GM18502 (cell line): Measurements from ENCODE around the gene CACNA1F.

Source experiments
- ATAC-seq: cut with Tn5 transposase; IDR thresholded peaks from one replicate; pipeline ENCODE4 v1.9.1; 2021; ENCODE audit warnings: mild to moderate bottlenecking; ENCODE audit not compliant: unreplicated experiment, poor library complexity

The CACNA1F gene

GRCh38 chrX:49257846-49258748 is 25.0 kb upstream of the CACNA1F start:
- ATAC-seq = no peak

DNA sequence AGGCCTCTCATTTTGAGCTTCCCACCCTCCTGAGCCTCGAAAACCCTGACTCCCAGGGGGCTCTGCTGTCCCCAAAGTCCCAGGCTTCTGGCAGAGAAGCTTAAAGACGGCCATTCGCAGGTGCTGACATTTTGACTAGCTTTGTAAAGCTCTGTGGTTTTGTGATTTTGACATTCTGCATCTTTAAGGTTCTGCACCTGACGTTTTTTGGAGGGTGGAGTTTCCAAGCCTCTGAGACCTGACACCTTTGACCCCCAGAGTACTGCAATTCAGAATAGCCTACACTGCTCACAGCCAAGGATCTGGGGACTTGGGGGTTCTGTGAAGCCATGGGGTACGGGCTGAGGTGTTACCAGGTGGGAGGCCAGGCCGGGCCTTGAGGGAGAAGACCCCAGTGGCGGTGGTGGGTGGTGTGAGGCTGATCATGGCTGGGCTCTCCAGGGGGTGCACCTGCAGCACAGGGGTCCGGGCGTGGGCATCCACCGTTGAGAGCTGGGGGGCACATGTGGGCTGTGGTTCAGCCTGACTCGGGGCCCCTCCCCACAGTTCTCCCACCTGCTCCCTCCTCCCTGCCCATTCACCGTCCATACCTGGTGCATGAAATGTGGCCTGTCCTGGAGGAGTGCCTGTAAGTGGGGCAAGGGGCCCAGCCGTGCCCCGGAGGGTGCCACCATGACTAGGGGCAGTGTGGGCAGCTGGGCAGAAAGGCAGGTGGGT is 24.1 kb upstream of the CACNA1F start:
- ATAC-seq = no peak

GRCh38 chrX:49256268-49256995 is 23.3 kb upstream of the CACNA1F start:
- no peak for ATAC-seq

- no peak for ATAC-seq
These were observed 21.5 kb upstream of the CACNA1F start for GRCh38 chrX:49254639-49255038.

GRCh38 chrX:49251325-49251724 is 18.2 kb upstream of the CACNA1F start:
- no peak for ATAC-seq

DNA sequence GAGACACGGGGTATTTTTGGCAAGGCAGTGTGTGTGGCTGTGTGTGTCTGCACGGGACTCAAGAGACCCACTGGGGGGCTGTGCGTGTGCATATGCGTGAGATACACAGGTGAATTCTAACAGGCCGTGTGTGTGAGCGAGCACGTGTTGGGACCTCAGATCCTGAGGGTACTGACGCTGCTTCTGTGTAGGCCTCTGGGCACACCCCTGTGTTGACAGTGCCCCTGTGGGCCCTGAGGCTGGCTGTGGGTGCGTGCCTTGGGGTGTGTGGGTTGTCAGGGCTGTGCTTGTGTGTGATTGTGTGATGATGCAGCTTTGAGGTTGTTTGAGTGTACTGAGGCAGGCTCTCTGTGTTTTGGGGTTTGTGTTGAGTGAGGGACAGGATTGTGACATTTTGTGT is 17.4 kb upstream of the CACNA1F start:
- ATAC-seq = no peak

- no peak for ATAC-seq
These were observed 16.9 kb upstream of the CACNA1F start for GRCh38 chrX:49250066-49250465.

- ATAC-seq = no peak
These were observed 16.5 kb upstream of the CACNA1F start for GRCh38 chrX:49249616-49250015.

- no peak for ATAC-seq
These were observed 15.9 kb upstream of the CACNA1F start for GRCh38 chrX:49249071-49249470.

- ATAC-seq = no peak
These were observed 15.0 kb upstream of the CACNA1F start for GRCh38 chrX:49247916-49248811.

DNA sequence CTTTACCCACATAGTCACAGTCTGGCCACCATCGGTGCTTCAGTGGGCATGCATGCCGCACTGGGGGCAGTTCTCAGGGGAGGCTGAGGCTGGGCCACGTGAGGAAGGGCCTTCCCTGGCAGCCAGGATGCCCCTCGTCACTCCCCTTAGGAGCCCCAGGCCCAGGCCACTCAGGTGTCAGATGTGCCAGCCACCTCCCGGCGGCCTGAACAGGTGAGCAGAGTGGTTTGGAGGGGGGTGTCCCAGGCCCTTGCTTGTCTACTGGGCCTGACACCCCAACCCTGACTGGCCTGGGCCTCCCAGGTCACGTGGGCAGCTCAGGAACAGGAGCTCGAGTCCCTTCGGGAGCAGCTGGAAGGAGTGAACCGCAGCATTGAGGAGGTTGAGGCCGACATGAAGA is 14.2 kb upstream of the CACNA1F start:
- ATAC-seq = no peak

DNA sequence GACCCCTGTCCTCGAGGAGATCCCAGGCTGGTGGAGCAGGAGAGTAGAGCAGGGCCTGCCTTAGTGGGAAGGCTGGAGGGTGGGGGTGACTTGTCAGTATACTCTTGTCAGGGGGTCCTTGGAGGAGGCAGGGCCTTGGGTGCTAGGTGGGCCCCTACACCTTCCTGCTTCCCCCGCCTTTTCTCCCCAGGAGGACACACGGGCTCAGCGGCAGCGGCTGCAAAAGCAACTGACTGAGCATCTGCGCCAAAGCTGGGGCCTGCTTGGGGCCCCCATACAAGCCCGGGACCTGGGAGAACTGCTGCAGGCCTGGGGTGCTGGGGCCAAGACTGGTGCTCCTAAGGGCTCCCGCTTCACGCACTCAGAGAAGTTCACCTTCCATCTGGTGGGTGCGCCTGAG is 13.4 kb upstream of the CACNA1F start:
- ATAC-seq = no peak

- ATAC-seq = no peak
These were observed 11.1 kb upstream of the CACNA1F start for GRCh38 chrX:49244207-49244606.

- no peak for ATAC-seq
These were observed 10.0 kb upstream of the CACNA1F start for GRCh38 chrX:49243166-49243565.

- no peak for ATAC-seq
These were observed 9.5 kb upstream of the CACNA1F start for GRCh38 chrX:49242545-49243066.

- ATAC-seq = no peak
These were observed 5.6 kb upstream of the CACNA1F start for GRCh38 chrX:49238735-49239134.

DNA sequence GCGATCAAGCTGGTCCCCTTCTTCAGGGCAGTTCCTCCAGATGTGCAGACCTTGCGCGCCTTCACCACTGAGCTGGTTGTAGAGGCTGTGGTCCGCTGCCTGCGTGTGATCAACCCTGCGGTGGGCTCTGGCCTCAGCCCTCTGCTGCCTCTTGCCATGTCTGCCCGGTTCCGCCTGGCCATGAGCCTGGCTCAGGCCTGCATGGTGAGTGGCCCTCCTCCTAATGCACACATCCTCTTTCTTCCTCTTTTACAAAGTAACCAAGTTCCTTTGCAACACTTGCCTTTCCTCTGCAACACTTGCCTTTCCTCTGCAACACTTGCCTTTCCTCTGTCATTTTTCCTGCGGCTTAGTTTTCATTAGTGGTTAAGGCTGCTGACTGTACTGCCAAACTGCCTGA is 3.9 kb upstream of the CACNA1F start:
- ATAC-seq = no peak

DNA sequence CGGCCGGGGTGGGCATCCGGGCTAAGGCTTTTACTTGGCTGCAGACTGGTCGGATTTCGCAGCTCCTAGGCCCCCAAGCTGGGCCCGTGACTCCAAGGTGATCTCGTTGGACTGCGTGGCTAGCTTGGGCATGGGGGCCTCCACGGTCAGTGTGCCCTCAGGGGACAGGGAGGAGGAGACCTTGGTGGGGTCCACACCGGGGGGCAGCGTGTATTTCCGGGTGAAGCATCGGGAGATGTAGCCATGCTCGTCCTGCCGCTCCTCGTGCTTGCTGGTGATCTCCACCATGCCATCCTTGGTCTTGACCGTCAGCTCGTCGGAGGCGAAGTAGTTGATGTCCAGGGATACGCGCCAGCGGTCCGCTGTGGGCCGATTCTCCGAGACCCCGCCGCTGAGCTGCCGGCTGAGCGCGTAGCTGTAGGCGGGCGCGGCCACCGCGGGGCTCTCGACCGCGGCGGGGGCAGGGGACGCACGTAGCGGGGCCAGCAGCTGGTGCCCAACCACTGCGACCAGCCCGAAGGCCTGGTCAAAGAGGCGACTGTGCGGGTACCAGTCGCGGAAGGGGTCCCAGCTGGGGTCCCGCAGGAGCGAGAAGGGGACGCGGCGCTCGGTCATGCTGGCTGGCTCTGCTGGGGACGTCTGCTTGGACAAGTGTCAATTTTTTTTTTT is 881 bp upstream of the CACNA1F start:
- no peak for ATAC-seq

GRCh38 chrX:49232525-49232924 is 615 bp downstream of the CACNA1F start:
- ATAC-seq = no peak
